ENCODE measurements around the gene ZNF362. TPM values are rescaled to one million over a fixed set of nuclear protein-coding genes. Genes with fewer than 3 reads are reported as not detected.

Gene ZNF362
- total RNA-seq, 1 donor from 2014 or later = 10.9 TPM

- no peak for DNase-seq (ENCODE audit: low spot score)
- Histone ChIP-seq H3K36me3 (no peaks in the 10 kb centered on the region), H3K79me2 (ENCODE audit: low read depth) (no peaks in the 10 kb centered on the region), H3K4me2 (no peak overlapping the region), H3K9me3 (ENCODE audit: low read depth) (no peaks in the 10 kb centered on the region), H3K4me1 (peaks cover 5% of the 10 kb centered on the region), H2AFZ (replicated peaks) (no peak overlapping the region), H4K20me1 (ENCODE audit: low read depth) (no peaks in the 10 kb centered on the region), H3K9ac (no peak overlapping the region), H3K4me3 (no peak overlapping the region), H3K27ac (no peak overlapping the region), H3K27me3 (no peaks in the 10 kb centered on the region), H3F3A (ENCODE audit: low read depth) (peaks cover 3% of the 10 kb centered on the region)
- Mint-ChIP-seq H3K27me3 (ENCODE audit: insufficient read depth, low read depth) (peaks cover 4% of the 10 kb centered on the region), H3K4me3 (no peak overlapping the region), H3K4me1 (peaks cover 25% of the 10 kb centered on the region), H3K9me3 (no peaks in the 10 kb centered on the region), H3K36me3 (no peaks in the 10 kb centered on the region), H3K27ac (peak overlapping the region; percentile 15)
- no peak for TF ChIP-seq CTCF (IDR thresholded peaks at IDR 0.05)
- TF ChIP-seq EZH2 (IDR thresholded peaks at IDR 0.05) = no peak
- no peak for TF ChIP-seq EZH2phosphoT487 (IDR thresholded peaks at IDR 0.05)
These were observed 11.5 kb upstream of the ZNF362 start for GRCh38 chr1:33244809-33245186.

- TF ChIP-seq EZH2 (IDR thresholded peaks at IDR 0.05) = no peak
- TF ChIP-seq EZH2phosphoT487 (IDR thresholded peaks at IDR 0.05) = no peak
- TF ChIP-seq CTCF (IDR thresholded peaks at IDR 0.05) = no peak
- H3F3A ChIP-seq (ENCODE audit: low read depth) = peaks cover 3% of the 10 kb centered on the region
- Mint-ChIP-seq H3K27ac (no peak overlapping the region), H3K27me3 (ENCODE audit: insufficient read depth, low read depth) (peaks cover 8% of the 10 kb centered on the region), H3K9me3 (no peaks in the 10 kb centered on the region), H3K4me3 (no peak overlapping the region), H3K4me1 (peaks cover 25% of the 10 kb centered on the region), H3K36me3 (no peaks in the 10 kb centered on the region)
- H3K4me3 ChIP-seq = no peak overlapping the region
- H3K9ac ChIP-seq = no peak overlapping the region
- H3K4me1 ChIP-seq = peaks cover 5% of the 10 kb centered on the region
- H3K27me3 ChIP-seq = no peaks in the 10 kb centered on the region
- H3K79me2 ChIP-seq (ENCODE audit: low read depth) = no peaks in the 10 kb centered on the region
- no peaks in the 10 kb centered on the region for H4K20me1 ChIP-seq (ENCODE audit: low read depth)
- H3K9me3 ChIP-seq (ENCODE audit: low read depth) = no peaks in the 10 kb centered on the region
- H3K36me3 ChIP-seq = no peaks in the 10 kb centered on the region
- no peak overlapping the region for H3K4me2 ChIP-seq
- H2AFZ ChIP-seq (replicated peaks) = no peak overlapping the region
- DNase-seq (ENCODE audit: low spot score) = no peak
- H3K27ac ChIP-seq = no peak overlapping the region
These were observed 10.1 kb upstream of the ZNF362 start for GRCh38 chr1:33246171-33246570.

GRCh38 chr1:33247545-33247944 is 8.7 kb upstream of the ZNF362 start:
- TF ChIP-seq EZH2phosphoT487 (IDR thresholded peaks at IDR 0.05) = no peak
- no peak for TF ChIP-seq CTCF (IDR thresholded peaks at IDR 0.05)
- TF ChIP-seq EZH2 (IDR thresholded peaks at IDR 0.05) = no peak
- no peak overlapping the region for H3K27ac ChIP-seq
- Mint-ChIP-seq H3K9me3 (no peaks in the 10 kb centered on the region), H3K4me1 (peaks cover 25% of the 10 kb centered on the region), H3K4me3 (no peak overlapping the region), H3K27me3 (ENCODE audit: insufficient read depth, low read depth) (peaks cover 13% of the 10 kb centered on the region), H3K27ac (no peak overlapping the region), H3K36me3 (no peaks in the 10 kb centered on the region)
- no peak overlapping the region for H2AFZ ChIP-seq (replicated peaks)
- H3K4me1 ChIP-seq = peaks cover 5% of the 10 kb centered on the region
- H3K4me2 ChIP-seq = no peak overlapping the region
- no peak for DNase-seq (ENCODE audit: low spot score)
- no peaks in the 10 kb centered on the region for H3K79me2 ChIP-seq (ENCODE audit: low read depth)
- no peak overlapping the region for H3K9ac ChIP-seq
- H3F3A ChIP-seq (ENCODE audit: low read depth) = peaks cover 3% of the 10 kb centered on the region
- no peaks in the 10 kb centered on the region for H3K36me3 ChIP-seq
- H4K20me1 ChIP-seq (ENCODE audit: low read depth) = no peaks in the 10 kb centered on the region
- H3K27me3 ChIP-seq = no peaks in the 10 kb centered on the region
- no peaks in the 10 kb centered on the region for H3K9me3 ChIP-seq (ENCODE audit: low read depth)
- H3K4me3 ChIP-seq = no peak overlapping the region

Data from neural progenitor cell (in vitro differentiated cells).